Ectodermal cell (in vitro differentiated cells): ENCODE results near the gene HPS3.

Experiments
- H3K27ac ChIP-seq: 2 replicates; pipeline ENCODE4 v1.7.0; 2013; ENCODE audit warnings: mild to moderate bottlenecking, low read depth, low read length; ENCODE audit not compliant: insufficient read depth, poor library complexity, severe bottlenecking
- H3K27me3 ChIP-seq: 2 replicates; pipeline ENCODE4 v1.7.0; 2013; ENCODE audit warnings: mild to moderate bottlenecking, low read length; ENCODE audit not compliant: insufficient read depth, control insufficient read depth, poor library complexity, severe bottlenecking
- H3K36me3 ChIP-seq: one replicate; pipeline ENCODE4 v1.7.0; 2013; ENCODE audit warnings: low read length; ENCODE audit not compliant: control insufficient read depth, insufficient read depth
- H3K4me1 ChIP-seq: one replicate; pipeline ENCODE4 v1.7.0; 2013; ENCODE audit warnings: low read length; ENCODE audit not compliant: control insufficient read depth, insufficient read depth
- H3K4me3 ChIP-seq: 2 replicates; pipeline ENCODE4 v1.7.0; 2013; ENCODE audit warnings: low read depth, low read length, control low read depth; ENCODE audit not compliant: insufficient read depth
- H3K9me3 ChIP-seq: 2 replicates; pipeline ENCODE4 v1.7.0; 2013; ENCODE audit warnings: mild to moderate bottlenecking, low read length, moderate library complexity; ENCODE audit not compliant: control insufficient read depth
- WGBS, 2 experiments: methylation state at CpG; one replicate each; pipeline ENCODE4 v1.1.7; 2013; ENCODE audit warnings: missing lambda C conversion rate in 2 of 2; 5-methylcytosine and 5-hydroxymethylcytosine counted together

Gene HPS3

GRCh38 chr3:149152420-149152819 is 23.0 kb downstream of the HPS3 start:
- H3K27ac ChIP-seq = no peak overlapping the region
- no peaks in the 10 kb centered on the region for H3K4me1 ChIP-seq
- H3K4me3 ChIP-seq = no peak overlapping the region
- no peaks in the 10 kb centered on the region for H3K27me3 ChIP-seq
- H3K9me3 ChIP-seq = no peaks in the 10 kb centered on the region
- 68 to 80% methylated on average over 2 of the region's 2 CpGs for WGBS, 2 experiments
- H3K36me3 ChIP-seq = peaks cover 3% of the 10 kb centered on the region

- H3K9me3 ChIP-seq = no peaks in the 10 kb centered on the region
- H3K4me3 ChIP-seq = no peak overlapping the region
- no peaks in the 10 kb centered on the region for H3K4me1 ChIP-seq
- H3K27me3 ChIP-seq = no peaks in the 10 kb centered on the region
- no peak overlapping the region for H3K27ac ChIP-seq
- H3K36me3 ChIP-seq = peaks cover 5% of the 10 kb centered on the region
Measured at GRCh38 chr3:149153402-149153801, 24.0 kb downstream of the HPS3 start.

GRCh38 chr3:149160754-149161300 is 31.4 kb downstream of the HPS3 start:
- Histone ChIP-seq H3K9me3 (no peaks in the 10 kb centered on the region), H3K27ac (no peak overlapping the region), H3K4me3 (no peak overlapping the region), H3K36me3 (peaks cover 10% of the 10 kb centered on the region), H3K4me1 (no peaks in the 10 kb centered on the region), H3K27me3 (no peaks in the 10 kb centered on the region)
- 98% methylated on average over 2 to 3 of the region's 4 CpGs for WGBS, 2 experiments

- Histone ChIP-seq H3K4me3 (no peak overlapping the region), H3K27me3 (no peaks in the 10 kb centered on the region), H3K36me3 (peaks cover 10% of the 10 kb centered on the region), H3K27ac (no peak overlapping the region), H3K4me1 (no peaks in the 10 kb centered on the region), H3K9me3 (no peaks in the 10 kb centered on the region)
- 94% methylated on average over 2 of the region's 2 CpGs for WGBS, 2 experiments
Measured at GRCh38 chr3:149162007-149162406, 32.6 kb downstream of the HPS3 start.

GRCh38 chr3:149163066-149163465 is 33.6 kb downstream of the HPS3 start:
- 93% methylated on average over 1 of the region's 1 CpG; no CpG with 5 or more reads in 1 of the 2 experiments for WGBS, 2 experiments
- Histone ChIP-seq H3K4me3 (no peak overlapping the region), H3K27me3 (no peaks in the 10 kb centered on the region), H3K36me3 (peaks cover 5% of the 10 kb centered on the region), H3K4me1 (no peaks in the 10 kb centered on the region), H3K27ac (no peak overlapping the region), H3K9me3 (no peaks in the 10 kb centered on the region)

- no peaks in the 10 kb centered on the region for H3K4me1 ChIP-seq
- no peaks in the 10 kb centered on the region for H3K9me3 ChIP-seq
- no peaks in the 10 kb centered on the region for H3K27me3 ChIP-seq
- no peak overlapping the region for H3K27ac ChIP-seq
- H3K36me3 ChIP-seq = peaks cover 5% of the 10 kb centered on the region
- 89 to 100% methylated on average over 2 of the region's 2 CpGs for WGBS, 2 experiments
- H3K4me3 ChIP-seq = no peak overlapping the region
Measured at GRCh38 chr3:149167898-149168297, 38.5 kb downstream of the HPS3 start.

- Histone ChIP-seq H3K4me1 (no peaks in the 10 kb centered on the region), H3K27me3 (no peaks in the 10 kb centered on the region), H3K27ac (no peak overlapping the region), H3K9me3 (no peaks in the 10 kb centered on the region), H3K36me3 (peaks cover 12% of the 10 kb centered on the region), H3K4me3 (no peak overlapping the region)
- 93% methylated on average over 7 of the region's 7 CpGs for WGBS, 2 experiments
Measured at GRCh38 chr3:149170672-149171071, 41.2 kb downstream of the HPS3 start.

- 89 to 92% methylated on average over 1 to 2 of the region's 3 CpGs for WGBS, 2 experiments
- Histone ChIP-seq H3K4me3 (no peak overlapping the region), H3K27ac (no peak overlapping the region)
Measured at GRCh38 chr3:149174901-149175300, 45.5 kb downstream of the HPS3 start.

GRCh38 chr3:149177122-149177521 is 47.7 kb downstream of the HPS3 start:
- Histone ChIP-seq H3K27ac (no peak overlapping the region), H3K9me3 (no peaks in the 10 kb centered on the region), H3K36me3 (peaks cover 15% of the 10 kb centered on the region), H3K27me3 (no peaks in the 10 kb centered on the region), H3K4me3 (no peak overlapping the region), H3K4me1 (no peaks in the 10 kb centered on the region)
- WGBS, 2 experiments = 95 to 96% methylated on average over 1 of the region's 1 CpG

More at GRCh38 chr3:149174901-149175300, 45.5 kb downstream of the HPS3 start:
- H3K9me3 ChIP-seq = no peaks in the 10 kb centered on the region
- no peaks in the 10 kb centered on the region for H3K27me3 ChIP-seq
- no peaks in the 10 kb centered on the region for H3K4me1 ChIP-seq
- H3K36me3 ChIP-seq = peaks cover 20% of the 10 kb centered on the region

GRCh38 chr3:149179220-149179619 is 49.8 kb downstream of the HPS3 start:
- H3K36me3 ChIP-seq = peaks cover 9% of the 10 kb centered on the region
- WGBS, 2 experiments = 94 to 100% methylated on average over 1 of the region's 1 CpG
- H3K27ac ChIP-seq = no peak overlapping the region
- H3K4me1 ChIP-seq = no peaks in the 10 kb centered on the region
- H3K4me3 ChIP-seq = no peak overlapping the region
- no peaks in the 10 kb centered on the region for H3K9me3 ChIP-seq
- H3K27me3 ChIP-seq = no peaks in the 10 kb centered on the region

- Histone ChIP-seq H3K4me1 (no peaks in the 10 kb centered on the region), H3K27ac (no peak overlapping the region), H3K36me3 (peaks cover 8% of the 10 kb centered on the region), H3K9me3 (no peaks in the 10 kb centered on the region), H3K4me3 (no peak overlapping the region), H3K27me3 (no peaks in the 10 kb centered on the region)
- 92 to 95% methylated on average over 7 of the region's 7 CpGs for WGBS, 2 experiments
Measured at GRCh38 chr3:149180057-149180573, 50.7 kb downstream of the HPS3 start.
